ENCODE data around the gene BANP.

DNA sequence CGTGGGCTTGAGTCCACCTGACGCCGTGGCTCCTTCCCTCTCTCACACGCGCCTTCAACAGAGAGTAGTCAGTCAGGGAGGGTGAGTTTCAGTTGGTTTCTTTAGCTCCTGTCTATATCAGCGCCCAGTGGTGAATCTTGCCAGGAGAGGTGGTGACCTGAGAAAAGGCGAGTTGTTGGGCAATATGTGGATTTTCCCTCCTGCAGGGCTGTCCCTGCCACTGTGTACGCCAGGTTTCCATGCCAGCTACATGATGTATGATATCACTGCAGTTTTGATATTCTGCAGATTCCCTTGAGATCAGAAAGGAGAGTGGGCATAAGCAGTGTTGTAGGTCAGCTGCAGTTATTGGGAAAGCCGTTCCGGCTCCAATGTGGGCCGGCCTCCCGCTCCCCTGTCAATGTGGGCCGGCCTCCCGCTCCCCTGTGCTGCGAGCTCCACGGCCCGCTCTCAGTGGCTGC lies 31.4 kb downstream of the BANP start:
- TF ChIP-seq, protein P1, sequence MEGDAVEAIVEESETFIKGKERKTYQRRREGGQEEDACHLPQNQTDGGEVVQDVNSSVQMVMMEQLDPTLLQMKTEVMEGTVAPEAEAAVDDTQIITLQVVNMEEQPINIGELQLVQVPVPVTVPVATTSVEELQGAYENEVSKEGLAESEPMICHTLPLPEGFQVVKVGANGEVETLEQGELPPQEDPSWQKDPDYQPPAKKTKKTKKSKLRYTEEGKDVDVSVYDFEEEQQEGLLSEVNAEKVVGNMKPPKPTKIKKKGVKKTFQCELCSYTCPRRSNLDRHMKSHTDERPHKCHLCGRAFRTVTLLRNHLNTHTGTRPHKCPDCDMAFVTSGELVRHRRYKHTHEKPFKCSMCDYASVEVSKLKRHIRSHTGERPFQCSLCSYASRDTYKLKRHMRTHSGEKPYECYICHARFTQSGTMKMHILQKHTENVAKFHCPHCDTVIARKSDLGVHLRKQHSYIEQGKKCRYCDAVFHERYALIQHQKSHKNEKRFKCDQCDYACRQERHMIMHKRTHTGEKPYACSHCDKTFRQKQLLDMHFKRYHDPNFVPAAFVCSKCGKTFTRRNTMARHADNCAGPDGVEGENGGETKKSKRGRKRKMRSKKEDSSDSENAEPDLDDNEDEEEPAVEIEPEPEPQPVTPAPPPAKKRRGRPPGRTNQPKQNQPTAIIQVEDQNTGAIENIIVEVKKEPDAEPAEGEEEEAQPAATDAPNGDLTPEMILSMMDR (IDR thresholded peaks at IDR 0.05) = no peak
- no peak for TF ChIP-seq POLR2A (IDR thresholded peaks at IDR 0.05)
- no peak for TF ChIP-seq POLR2AphosphoS5 (IDR thresholded peaks at IDR 0.05; ENCODE audit: insufficient read depth in 1 of 2, low read depth in 1 of 2)
